GM21825 (cell line): ENCODE results near the gene USP17L29.
"Not testable (repeated sequence)": the region's sequence is repeated elsewhere in the genome, so short reads cannot be mapped to it uniquely, and the experiment has no call there.

Experiments
- ATAC-seq: cut with Tn5 transposase; IDR thresholded peaks from one replicate; pipeline ENCODE4 v1.9.1; 2021; ENCODE audit warnings: mild to moderate bottlenecking, moderate library complexity; ENCODE audit not compliant: unreplicated experiment

USP17L29 gene, protein sequence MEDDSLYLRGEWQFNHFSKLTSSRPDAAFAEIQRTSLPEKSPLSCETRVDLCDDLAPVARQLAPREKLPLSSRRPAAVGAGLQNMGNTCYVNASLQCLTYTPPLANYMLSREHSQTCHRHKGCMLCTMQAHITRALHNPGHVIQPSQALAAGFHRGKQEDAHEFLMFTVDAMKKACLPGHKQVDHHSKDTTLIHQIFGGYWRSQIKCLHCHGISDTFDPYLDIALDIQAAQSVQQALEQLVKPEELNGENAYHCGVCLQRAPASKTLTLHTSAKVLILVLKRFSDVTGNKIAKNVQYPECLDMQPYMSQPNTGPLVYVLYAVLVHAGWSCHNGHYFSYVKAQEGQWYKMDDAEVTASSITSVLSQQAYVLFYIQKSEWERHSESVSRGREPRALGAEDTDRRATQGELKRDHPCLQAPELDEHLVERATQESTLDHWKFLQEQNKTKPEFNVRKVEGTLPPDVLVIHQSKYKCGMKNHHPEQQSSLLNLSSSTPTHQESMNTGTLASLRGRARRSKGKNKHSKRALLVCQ

GRCh38 chr4:9353338-9353737 is at the start of gene USP17L29:
USP17L29 (plus strand) TSS chr4:9353638; CDS start chr4:9353638, 0 bp downstream.
- ATAC-seq, result not testable (repeated sequence)

DNA sequence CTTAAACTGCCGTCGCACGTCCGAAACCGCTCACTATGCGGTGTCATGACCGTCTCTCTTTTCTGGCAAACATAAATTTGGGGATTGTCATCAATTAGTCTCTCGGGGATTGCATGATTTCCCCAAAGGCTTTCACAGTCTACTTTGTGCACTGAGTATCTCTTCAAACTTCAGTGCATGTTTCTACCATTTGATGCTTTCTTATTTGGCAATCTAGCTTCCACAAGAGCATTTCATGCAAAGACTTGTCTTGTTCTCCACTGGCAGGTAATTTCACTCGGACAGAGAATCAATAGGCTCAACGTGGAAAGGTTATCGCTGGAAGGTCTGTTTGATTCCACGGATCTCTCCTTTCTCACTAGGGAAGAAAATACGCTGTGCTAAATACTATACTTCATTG is 29.2 kb upstream of the USP17L29 start:
- ATAC-seq, result not testable (repeated sequence)

DNA sequence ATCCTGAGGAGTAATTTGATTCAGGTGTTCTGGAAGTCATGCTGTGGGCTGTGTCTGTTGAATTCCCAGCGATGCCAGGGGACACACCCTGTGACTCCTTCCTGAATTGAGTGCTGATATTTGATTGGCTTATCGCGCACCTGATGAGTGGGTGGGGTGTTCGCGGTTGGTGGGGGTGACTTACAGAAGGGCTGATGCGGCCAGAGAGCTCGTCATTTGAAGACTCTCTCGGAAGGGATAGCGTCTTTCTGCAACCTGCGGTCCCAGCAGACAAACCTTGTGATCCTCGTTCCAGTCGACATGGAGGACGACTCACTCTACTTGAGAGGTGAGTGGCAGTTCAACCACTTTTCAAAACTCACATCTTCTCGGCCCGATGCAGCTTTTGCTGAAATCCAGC is 28.6 kb upstream of the USP17L29 start, which contains the start of gene USP17L24:
Gene USP17L24 (plus strand): TSS at position 301 of the 400 bp plus-strand sequence. CDS start 0 bp downstream, at position 301.
- not testable (repeated sequence) for ATAC-seq

- not testable (repeated sequence) for ATAC-seq
Measured at GRCh38 chr4:9329611-9330010, 23.8 kb upstream of the USP17L29 start, which contains the start of gene USP17L25. USP17L25 (plus strand) TSS chr4:9329911; CDS start chr4:9329911, 0 bp downstream.

GRCh38 chr4:9334358-9334757 is 19.1 kb upstream of the USP17L29 start, which contains the start of gene USP17L26:
USP17L26 (plus strand) TSS chr4:9334658; CDS start chr4:9334658, 0 bp downstream.
- ATAC-seq, result not testable (repeated sequence)

DNA sequence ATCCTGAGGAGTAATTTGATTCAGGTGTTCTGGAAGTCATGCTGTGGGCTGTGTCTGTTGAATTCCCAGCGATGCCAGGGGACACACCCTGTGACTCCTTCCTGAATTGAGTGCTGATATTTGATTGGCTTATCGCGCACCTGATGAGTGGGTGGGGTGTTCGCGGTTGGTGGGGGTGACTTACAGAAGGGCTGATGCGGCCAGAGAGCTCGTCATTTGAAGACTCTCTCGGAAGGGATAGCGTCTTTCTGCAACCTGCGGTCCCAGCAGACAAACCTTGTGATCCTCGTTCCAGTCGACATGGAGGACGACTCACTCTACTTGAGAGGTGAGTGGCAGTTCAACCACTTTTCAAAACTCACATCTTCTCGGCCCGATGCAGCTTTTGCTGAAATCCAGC is 14.3 kb upstream of the USP17L29 start, which contains the start of gene USP17L5:
Gene USP17L5 (plus strand): TSS at position 301 of the 400 bp plus-strand sequence. CDS start 0 bp downstream, at position 301.
- ATAC-seq, result not testable (repeated sequence)

GRCh38 chr4:9343848-9344247 is 9.6 kb upstream of the USP17L29 start, which contains the start of gene USP17L27:
USP17L27 (plus strand) TSS chr4:9344148; CDS start chr4:9344148, 0 bp downstream.
- not testable (repeated sequence) for ATAC-seq

- ATAC-seq, result not testable (repeated sequence)
Measured at GRCh38 chr4:9348593-9348992, 4.8 kb upstream of the USP17L29 start, which contains the start of gene USP17L28. USP17L28 (plus strand) TSS chr4:9348893; CDS start chr4:9348893, 0 bp downstream.

DNA sequence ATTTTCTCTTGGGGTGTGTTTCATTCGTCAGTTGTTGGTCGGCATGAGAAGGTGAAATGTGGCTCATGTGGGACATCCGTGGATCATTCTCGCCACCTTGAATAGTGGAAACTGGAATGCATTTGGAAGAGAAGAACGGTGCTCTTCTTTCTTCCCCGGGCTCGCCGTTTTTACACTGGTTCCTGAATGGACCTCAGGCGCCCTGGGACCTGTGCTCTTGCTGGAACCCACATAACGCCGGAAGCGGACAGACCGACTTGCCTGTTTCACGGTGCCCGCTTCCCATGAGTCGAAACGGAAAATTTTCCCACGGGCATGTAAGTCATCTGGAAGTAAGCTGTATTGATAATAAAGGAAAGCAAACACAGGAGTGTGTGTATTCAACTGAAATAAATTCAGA is 2.6 kb upstream of the USP17L29 start:
- not testable (repeated sequence) for ATAC-seq

DNA sequence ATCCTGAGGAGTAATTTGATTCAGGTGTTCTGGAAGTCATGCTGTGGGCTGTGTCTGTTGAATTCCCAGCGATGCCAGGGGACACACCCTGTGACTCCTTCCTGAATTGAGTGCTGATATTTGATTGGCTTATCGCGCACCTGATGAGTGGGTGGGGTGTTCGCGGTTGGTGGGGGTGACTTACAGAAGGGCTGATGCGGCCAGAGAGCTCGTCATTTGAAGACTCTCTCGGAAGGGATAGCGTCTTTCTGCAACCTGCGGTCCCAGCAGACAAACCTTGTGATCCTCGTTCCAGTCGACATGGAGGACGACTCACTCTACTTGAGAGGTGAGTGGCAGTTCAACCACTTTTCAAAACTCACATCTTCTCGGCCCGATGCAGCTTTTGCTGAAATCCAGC is 9.4 kb downstream of the USP17L29 start, which contains the start of gene USP17L30:
Gene USP17L30 (plus strand): TSS at position 301 of the 400 bp plus-strand sequence. CDS start 0 bp downstream, at position 301.
- not testable (repeated sequence) for ATAC-seq

GRCh38 chr4:9379881-9380280 is 26.4 kb downstream of the USP17L29 start:
- ATAC-seq, result not testable (repeated sequence)

GRCh38 chr4:9381012-9381534 is 27.6 kb downstream of the USP17L29 start:
- not testable (repeated sequence) for ATAC-seq

DNA sequence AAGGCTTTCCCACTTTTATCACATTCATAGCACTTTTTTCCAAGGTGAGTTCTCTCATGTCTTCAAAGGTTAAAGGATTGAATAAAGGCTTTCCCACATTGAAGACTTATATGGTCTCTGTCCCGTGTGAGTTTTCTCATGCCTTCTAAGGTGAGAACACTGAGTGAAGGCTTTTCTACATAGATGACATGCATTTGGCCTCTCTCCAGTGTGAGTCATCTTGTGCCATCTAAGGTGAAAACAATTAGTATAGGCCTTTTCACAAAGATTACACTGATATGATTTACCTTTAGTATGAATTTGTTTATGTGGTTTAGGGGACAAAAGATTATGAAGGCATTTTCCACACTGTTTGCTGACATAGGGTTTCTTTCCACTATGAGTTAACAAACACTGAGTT is 30.7 kb downstream of the USP17L29 start:
- ATAC-seq, result no peak

GRCh38 chr4:9389001-9389400 is 35.6 kb downstream of the USP17L29 start:
- not testable (repeated sequence) for ATAC-seq
